GM18505 (cell line): ENCODE results near the gene SVOP.
"Not testable (repeated sequence)": the region's sequence is repeated elsewhere in the genome, so short reads cannot be mapped to it uniquely, and the experiment has no call there.

ENCODE experiments used
- ATAC-seq: cut with Tn5 transposase; IDR thresholded peaks from one replicate; pipeline ENCODE4 v1.9.1; 2021; ENCODE audit not compliant: unreplicated experiment
- POLR2A ChIP-seq: IDR thresholded peaks from 4 replicates; pipeline ENCODE4 v1.6.1; 2011; ENCODE audit warnings: borderline replicate concordance; ENCODE audit not compliant: insufficient read depth, insufficient read length; ENCODE audit errors: extremely low read depth

The SVOP gene

DNA sequence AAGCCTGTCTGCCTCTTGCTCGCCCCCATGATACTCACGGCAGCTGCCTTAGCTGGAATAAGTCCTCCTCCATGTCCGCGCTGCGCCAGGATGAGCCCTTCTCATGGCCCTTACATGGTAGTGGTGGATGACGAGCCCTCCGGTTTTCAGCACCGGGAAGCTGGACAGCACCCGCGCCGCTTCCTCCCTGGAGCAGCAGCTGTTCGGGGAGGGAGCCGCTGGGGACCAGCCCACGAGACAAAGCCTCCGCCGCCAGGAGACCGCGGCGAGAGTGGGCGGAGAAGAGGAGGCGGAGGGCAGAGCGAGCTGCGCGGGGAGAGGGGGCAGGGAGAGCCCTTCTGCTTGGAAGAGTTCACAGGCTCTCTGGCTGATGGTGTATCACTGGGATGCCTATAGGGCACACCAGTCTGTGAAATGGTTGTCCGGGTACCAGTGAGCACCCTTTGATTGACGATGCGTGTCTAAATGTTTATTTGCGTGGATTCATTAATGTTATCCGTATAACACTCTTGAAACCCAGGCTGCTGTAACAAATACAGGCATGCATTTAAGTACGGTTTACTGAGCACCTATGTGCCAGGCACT, at the start of gene SVOP:
Gene SVOP, minus strand, starts transcription at position 273 of the 585 bp plus-strand sequence. Its CDS starts 200 bp downstream, at position 73.
- TF ChIP-seq POLR2A, result no peak
- no peak for ATAC-seq

DNA sequence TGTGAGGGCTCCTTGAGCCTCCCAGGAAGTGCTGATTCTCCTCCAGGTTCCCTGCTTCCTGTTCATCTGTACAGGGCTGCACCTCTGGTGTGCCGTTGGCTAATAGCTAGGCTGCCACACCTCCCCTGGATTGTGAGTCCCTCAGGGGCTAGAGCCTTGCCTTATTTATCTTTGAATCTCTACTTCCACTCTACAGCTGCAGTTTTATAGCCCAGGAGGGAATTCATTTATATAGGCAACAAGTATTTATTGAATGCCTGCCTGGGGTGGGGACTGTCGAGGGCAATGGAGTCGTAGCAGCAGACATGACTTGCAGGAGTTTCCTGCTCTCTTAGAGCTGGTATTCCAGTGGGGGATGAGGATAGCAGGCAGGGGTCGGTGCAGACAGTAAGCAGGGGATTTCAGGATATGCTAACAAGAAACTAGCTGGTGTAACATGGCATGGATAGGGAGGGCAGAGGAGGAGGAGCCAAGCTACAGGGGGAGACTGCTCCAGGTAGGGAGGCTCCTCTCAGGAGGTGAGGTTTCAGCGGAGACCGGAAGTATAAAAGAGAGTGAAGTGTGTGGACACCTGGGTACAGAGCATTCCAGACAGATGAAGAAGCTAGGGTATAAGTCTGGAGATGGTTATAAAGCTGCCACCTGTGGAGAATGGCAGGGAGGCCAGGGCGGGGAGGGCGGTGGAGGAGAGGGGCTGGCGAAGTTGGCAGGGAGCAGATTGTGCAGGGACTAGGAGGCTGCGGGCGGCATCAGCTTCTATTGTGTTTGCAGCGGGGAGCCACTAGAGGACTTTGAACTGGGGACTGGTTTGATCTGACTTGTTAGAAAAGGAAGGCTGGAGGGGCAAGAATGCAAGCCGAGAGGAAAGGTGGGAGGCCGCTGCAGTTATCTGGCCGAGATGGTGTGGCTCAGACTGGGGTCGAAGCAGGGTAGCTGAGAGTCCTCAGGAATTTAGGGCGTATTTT, 48.7 kb upstream of the SVOP start:
- no peak for ATAC-seq

GRCh38 chr12:109065853-109066193, 45.0 kb upstream of the SVOP start:
- no peak for ATAC-seq
- no peak for TF ChIP-seq POLR2A

More for the DNA sequence above, 48.7 kb upstream of the SVOP start:
- TF ChIP-seq POLR2A, result no peak

DNA sequence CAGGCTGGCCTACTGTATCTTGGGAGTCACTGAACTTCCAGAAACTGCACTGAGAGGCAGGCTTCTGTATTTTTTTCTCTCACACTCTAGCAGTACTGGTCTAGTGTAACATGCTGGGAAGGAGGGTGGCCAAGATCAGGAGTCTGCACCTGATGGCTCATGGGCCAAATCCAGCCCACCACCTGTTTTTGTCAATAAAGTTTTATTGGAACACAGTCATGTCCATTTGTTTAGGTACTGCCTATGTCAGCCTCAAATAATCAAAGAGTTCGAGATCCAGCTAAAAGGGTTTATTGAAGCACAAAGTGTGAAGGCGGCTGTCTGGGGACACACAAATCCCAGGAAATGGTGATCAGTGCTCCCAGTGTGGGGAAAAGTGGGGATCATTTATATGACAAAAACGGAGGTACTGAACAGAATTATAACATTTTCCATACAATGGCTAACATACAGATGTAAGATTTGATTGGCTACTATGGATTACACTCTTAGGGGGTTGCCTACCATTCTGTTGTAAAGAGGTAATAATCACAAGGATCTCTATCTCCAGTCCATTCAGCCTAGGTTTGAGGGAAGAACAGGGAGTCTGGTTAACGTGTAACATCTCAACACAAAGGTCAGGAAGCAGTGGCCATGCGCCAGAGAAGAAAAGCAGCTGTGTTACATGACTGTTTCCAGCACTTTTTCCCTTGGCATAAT, 44.4 kb upstream of the SVOP start:
- ATAC-seq, result no peak

DNA sequence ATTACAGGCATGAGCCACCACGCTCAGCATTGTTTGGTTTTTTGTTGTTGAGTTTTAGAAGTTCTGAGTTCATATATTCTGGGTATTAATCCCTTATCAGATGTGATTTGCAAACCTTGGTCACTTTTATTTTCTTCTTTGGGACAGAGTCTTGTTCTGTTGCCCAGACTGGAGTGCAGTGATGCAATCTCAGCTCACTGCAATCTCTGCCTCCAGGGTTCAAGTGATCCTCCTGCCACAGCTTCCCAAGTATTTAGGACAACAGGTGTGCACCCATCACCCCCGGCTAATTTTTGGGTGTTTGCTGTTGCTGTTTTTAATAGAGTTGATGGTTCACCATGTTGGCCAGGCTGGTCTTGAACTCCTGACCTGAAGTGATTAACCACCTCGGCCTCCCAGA, 43.3 kb upstream of the SVOP start:
- no peak for ATAC-seq

More for the DNA sequence above, 44.4 kb upstream of the SVOP start:
- TF ChIP-seq POLR2A, result no peak

DNA sequence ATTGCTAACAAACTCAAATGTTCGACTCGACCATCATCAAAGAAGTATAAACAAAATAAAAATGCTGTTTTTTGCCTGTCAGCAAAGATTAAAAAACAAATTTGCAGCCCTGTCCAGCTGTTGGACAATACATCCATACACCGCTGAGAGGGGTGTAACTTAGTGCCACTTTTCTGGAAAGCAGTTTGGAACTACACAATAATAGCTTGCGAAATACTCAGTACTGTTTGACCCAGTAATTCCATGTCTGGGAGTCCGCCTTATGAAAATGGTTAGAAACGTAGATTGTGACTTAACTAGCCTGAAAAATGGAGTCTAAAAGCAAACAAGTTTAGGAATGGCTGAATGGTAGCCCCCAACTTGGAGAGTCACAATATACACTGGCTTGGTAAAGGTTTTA, 37.9 kb upstream of the SVOP start:
- no peak for ATAC-seq
- TF ChIP-seq POLR2A, result no peak

More for the DNA sequence above, 43.3 kb upstream of the SVOP start:
- no peak for TF ChIP-seq POLR2A

DNA sequence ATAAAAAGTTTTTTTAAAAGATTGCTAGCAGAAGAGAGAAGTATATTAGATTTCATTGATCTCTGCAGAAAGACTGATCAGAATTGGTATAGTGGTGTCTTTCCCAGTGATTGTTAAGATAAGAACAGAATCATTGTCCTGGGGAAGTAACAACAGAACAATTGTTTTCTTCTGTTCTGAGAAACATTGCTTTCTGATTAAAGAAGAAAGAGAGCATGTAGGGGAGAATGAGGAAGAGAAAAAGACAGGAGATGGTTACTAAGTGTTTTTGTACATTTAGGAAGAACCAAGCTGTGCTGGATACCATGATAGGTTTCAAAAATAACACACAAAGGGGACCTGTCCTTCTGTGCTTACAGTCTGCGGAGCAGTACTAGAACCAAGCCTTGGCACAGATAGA, 36.5 kb upstream of the SVOP start:
- TF ChIP-seq POLR2A, result no peak

DNA sequence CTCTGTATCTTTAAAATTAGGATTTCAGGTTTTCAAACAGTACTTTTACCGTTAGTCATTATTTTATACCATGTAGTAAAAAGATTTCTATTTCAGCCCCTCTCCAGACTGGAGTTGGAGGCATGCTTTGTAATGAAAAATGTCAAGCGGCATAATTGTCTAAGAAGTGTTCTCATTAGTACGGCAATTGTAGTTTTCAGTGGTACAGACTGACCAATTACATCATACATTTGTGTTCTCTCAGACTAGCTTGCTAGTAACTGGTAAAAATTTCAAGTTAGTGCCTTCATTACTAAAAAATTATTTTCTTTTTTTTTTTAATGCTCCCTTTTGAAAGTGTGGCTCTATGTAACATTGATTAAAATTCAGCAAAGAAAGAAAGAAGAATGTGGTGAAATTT, 36.0 kb upstream of the SVOP start:
- no peak for TF ChIP-seq POLR2A
- ATAC-seq, result no peak

More for the DNA sequence above, 36.5 kb upstream of the SVOP start:
- ATAC-seq, result no peak

DNA sequence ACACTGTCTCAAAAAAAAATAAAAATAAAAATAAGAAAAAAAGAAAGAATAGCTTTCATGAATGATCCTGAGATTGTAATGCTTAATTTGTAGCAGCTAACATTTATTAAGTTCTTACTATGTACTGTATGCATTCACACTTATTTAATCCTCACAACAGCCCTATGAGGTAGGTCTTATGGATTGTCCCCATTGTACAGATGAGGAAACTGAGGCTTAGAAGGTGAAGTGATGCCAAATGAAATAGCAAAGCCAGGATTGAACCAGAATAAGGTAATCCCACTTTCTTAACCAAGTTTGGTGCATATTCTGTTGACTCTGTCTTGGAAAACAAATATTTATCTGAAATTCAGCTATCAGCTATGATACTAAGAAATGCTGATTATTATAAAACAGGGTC, 33.7 kb upstream of the SVOP start:
- no peak for ATAC-seq
- no peak for TF ChIP-seq POLR2A

DNA sequence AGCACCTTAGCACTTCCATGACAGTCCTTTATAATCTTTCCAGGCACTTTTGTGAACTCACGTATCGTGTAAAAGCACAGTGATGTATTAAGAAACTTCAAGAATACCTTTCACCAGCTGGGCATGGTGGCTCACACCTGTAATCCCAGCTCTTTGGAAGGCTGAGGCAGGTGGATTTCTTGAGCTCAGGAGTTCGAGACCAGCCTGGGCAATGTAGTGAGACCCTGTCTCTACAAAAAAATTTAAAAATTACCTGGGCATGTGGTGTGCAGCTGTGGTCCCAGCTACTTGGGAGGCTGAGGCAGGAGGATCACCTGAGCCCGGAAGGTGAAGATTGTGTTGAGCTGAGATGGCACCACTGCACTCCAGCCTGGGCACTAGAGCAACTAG, 33.3 kb upstream of the SVOP start:
- not testable (repeated sequence) for ATAC-seq

DNA sequence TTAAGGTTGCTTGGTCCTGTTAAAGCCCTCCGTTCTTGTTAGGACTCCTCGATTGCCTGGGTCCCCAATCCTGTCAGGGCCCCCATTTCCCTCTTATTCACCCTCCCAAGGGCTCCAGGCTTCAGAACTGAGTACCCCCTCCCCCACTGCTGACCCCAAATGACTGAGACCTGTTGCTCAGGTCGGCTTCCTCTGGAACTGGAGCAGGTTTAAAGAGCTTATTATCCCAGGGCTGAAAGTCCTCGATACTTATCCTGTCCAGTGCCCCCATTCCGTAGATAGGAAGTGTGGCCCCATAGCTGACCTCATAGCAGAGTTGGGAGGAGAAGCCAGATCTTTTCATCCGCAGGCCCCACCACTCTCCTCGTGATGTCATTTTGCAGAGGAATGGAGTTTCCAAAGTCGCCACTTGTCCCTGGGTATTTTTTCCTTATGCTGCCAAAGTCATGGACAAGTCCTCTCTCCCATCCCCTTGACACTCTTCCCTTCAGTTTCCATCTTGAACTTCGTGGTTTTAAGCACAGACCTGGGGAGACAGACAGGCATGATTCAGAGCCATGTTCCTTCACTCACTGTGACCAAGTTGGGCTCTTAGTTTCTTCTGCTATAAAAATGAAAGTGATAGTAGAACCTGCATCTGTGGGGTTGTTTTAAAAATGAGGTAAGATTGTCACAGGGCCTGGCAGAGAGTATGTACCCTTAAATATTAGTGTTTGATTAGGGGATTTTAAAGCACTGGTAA, 32.7 kb upstream of the SVOP start:
- TF ChIP-seq POLR2A, result peak; percentile 38
- ATAC-seq, result peak; percentile 44

GRCh38 chr12:109052414-109053323, 31.8 kb upstream of the SVOP start, which contains the start of gene USP30:
USP30 (plus strand) TSS chr12:109052576; CDS start chr12:109052679, 103 bp downstream.
- peak; percentile 70 for ATAC-seq
- TF ChIP-seq POLR2A, result peak; percentile 42
